GM12878 (cell line): ENCODE results near the gene THTPA. TPM values are rescaled to one million over a fixed set of nuclear protein-coding genes. Genes with fewer than 3 reads are reported as not detected.
A peak's percentile ranks its signal among the peaks of the same experiment; 100 is the strongest.

Experiments used
- BCL11A ChIP-seq: IDR thresholded peaks from 2 replicates; pipeline ENCODE4 v1.6.1; 2011; ENCODE audit warnings: low read depth, low read length
- CREM ChIP-seq: IDR thresholded peaks from 2 replicates; pipeline ENCODE4 v1.6.1; 2014; ENCODE audit warnings: antibody characterized with exemption, low read depth
- ESRRA ChIP-seq: IDR thresholded peaks from 2 replicates; pipeline ENCODE4 v1.6.1; 2012; ENCODE audit warnings: mild to moderate bottlenecking, low read length, improper control_type of control experiment
- FOS ChIP-seq: IDR thresholded peaks from 3 replicates; pipeline ENCODE4 v1.6.1; 2011; ENCODE audit warnings: borderline replicate concordance; ENCODE audit not compliant: insufficient read length; ENCODE audit errors: extremely low read depth
- JUND ChIP-seq: IDR thresholded peaks from 2 replicates; pipeline ENCODE4 v1.6.1; 2012; ENCODE audit warnings: low read depth, mild to moderate bottlenecking, low read length, improper control_type of control experiment, moderate library complexity
- KLF5 ChIP-seq: fragments of 450-650 bp; IDR thresholded peaks from 2 replicates; pipeline ENCODE4 v1.6.1; 2014; ENCODE audit warnings: mild to moderate bottlenecking; ENCODE audit not compliant: partially characterized antibody
- MTA2 ChIP-seq: fragments of 450-650 bp; IDR thresholded peaks from 2 replicates; pipeline ENCODE4 v1.6.1; 2016; ENCODE audit warnings: low read depth, mild to moderate bottlenecking, moderate library complexity
- NFXL1 ChIP-seq: fragments of 450-650 bp; IDR thresholded peaks from 2 replicates; pipeline ENCODE4 v1.6.1; 2017; ENCODE audit warnings: antibody characterized with exemption, mild to moderate bottlenecking, borderline replicate concordance
- NFYB ChIP-seq: IDR thresholded peaks from 2 replicates; pipeline ENCODE4 v1.6.1; 2011; ENCODE audit warnings: low read depth, mild to moderate bottlenecking, low read length, improper control_type of control experiment, moderate library complexity; ENCODE audit not compliant: insufficient read depth
- PAX8 ChIP-seq: fragments of 450-650 bp; IDR thresholded peaks from 2 replicates; pipeline ENCODE4 v1.6.1; 2017; ENCODE audit warnings: mild to moderate bottlenecking, moderate library complexity
- PML ChIP-seq: IDR thresholded peaks from 2 replicates; pipeline ENCODE4 v1.6.1; 2012; ENCODE audit warnings: low read length, inconsistent platforms
- POLR2A ChIP-seq: IDR thresholded peaks from 2 replicates; pipeline ENCODE4 v1.6.1; 2011; ENCODE audit warnings: low read depth, mild to moderate bottlenecking, low read length
- POU2F2 ChIP-seq: IDR thresholded peaks from 3 replicates; pipeline ENCODE4 v1.6.1; 2011; ENCODE audit warnings: low read depth, mild to moderate bottlenecking, low read length, borderline replicate concordance
- RAD21 ChIP-seq: IDR thresholded peaks from 2 replicates; pipeline ENCODE4 v1.6.1; 2011; ENCODE audit warnings: mild to moderate bottlenecking, low read depth, low read length, moderate library complexity; ENCODE audit not compliant: insufficient read depth
- RB1 ChIP-seq: fragments of 450-650 bp; formaldehyde crosslinking; IDR thresholded peaks from 2 replicates; pipeline ENCODE4 v1.6.1; 2017; ENCODE audit warnings: mild to moderate bottlenecking, borderline replicate concordance
- RUNX3 ChIP-seq: IDR thresholded peaks from 2 replicates; pipeline ENCODE4 v1.6.1; 2012; ENCODE audit warnings: low read length, inconsistent platforms
- SUPT20H ChIP-seq: IDR thresholded peaks from 2 replicates; pipeline ENCODE4 v1.6.1; 2011; ENCODE audit warnings: low read depth, mild to moderate bottlenecking, low read length, moderate library complexity, borderline replicate concordance; ENCODE audit not compliant: control insufficient read depth
- TAF1 ChIP-seq: IDR thresholded peaks from 2 replicates; pipeline ENCODE4 v1.6.1; 2011; ENCODE audit warnings: mild to moderate bottlenecking, low read depth, low read length, borderline replicate concordance
- TARDBP ChIP-seq: IDR thresholded peaks from 2 replicates; pipeline ENCODE4 v1.6.1; 2016; ENCODE audit warnings: borderline replicate concordance
- TBL1XR1 ChIP-seq: IDR thresholded peaks from 2 replicates; pipeline ENCODE4 v1.6.1; 2012; ENCODE audit warnings: low read depth, low read length, improper control_type of control experiment
- ZNF24 ChIP-seq: fragments of 450-650 bp; IDR thresholded peaks from 2 replicates; pipeline ENCODE4 v1.6.1; 2017; ENCODE audit warnings: antibody characterized with exemption, mild to moderate bottlenecking
- ZNF384 ChIP-seq: IDR thresholded peaks from 2 replicates; pipeline ENCODE4 v1.6.1; 2012; ENCODE audit warnings: low read depth, mild to moderate bottlenecking, low read length, improper control_type of control experiment, borderline replicate concordance
- ZSCAN29 ChIP-seq: fragments of 450-650 bp; IDR thresholded peaks from 2 replicates; pipeline ENCODE4 v1.6.1; 2017; ENCODE audit warnings: mild to moderate bottlenecking, moderate library complexity
- ZZZ3 ChIP-seq: IDR thresholded peaks from 2 replicates; pipeline ENCODE4 v1.6.1; 2011; ENCODE audit warnings: low read depth; ENCODE audit not compliant: control insufficient read depth, insufficient read length
- polyA plus RNA-seq, 11 experiments: library from polyadenylated mRNA; depleted of rRNA in 4 of 11; unstranded in 6 of 11; stranded (reverse) in 5 of 11; fragments of >200 nt; fragmentation: Nextera tagmentation in 4 of 11; fragmentation: Illumina TruSeq in 1 of 11; extraction: Ambion mirVana in 4 of 11; extraction: Trizol in 1 of 11; gene quantifications; 1 replicate in 1 of 11; 2 replicates in 10 of 11; pipeline versions ENCODE4 v1.2.1 to v1.2.3, GENCODE V29; 2011 to 2016; ENCODE audit warnings: inconsistent platforms in 2 of 11, missing spikeins in 2 of 11, low read depth in 1 of 11
- total RNA-seq, 4 experiments: library from RNA; depleted of rRNA in 3 of 4; stranded (reverse); fragments of >200 nt in 3 of 4; fragmentation: Illumina TruSeq in 1 of 4; extraction: Trizol in 1 of 4; gene quantifications; 2 replicates each; pipeline versions ENCODE4 v1.2.1 to v1.2.3, GENCODE V29; 2013 to 2021
- TF ChIP-seq, protein P1 (sequence below): fragments of 450-650 bp; IDR thresholded peaks from 2 replicates; pipeline ENCODE4 v1.6.1; 2018; ENCODE audit warnings: borderline replicate concordance, mild to moderate bottlenecking; ENCODE audit not compliant: partially characterized antibody
- TF ChIP-seq, protein P2 (sequence below): fragments of 450-650 bp; IDR thresholded peaks from 2 replicates; pipeline ENCODE4 v1.6.1; 2017; ENCODE audit warnings: mild to moderate bottlenecking, moderate library complexity

THTPA gene
- total and polyA plus RNA-seq, 10 of the 15 experiments (the other 5 are each of a cell fraction or from before 2014, with no cell fraction given), result 3.1 to 24.9 (median 12.8) TPM

DNA sequence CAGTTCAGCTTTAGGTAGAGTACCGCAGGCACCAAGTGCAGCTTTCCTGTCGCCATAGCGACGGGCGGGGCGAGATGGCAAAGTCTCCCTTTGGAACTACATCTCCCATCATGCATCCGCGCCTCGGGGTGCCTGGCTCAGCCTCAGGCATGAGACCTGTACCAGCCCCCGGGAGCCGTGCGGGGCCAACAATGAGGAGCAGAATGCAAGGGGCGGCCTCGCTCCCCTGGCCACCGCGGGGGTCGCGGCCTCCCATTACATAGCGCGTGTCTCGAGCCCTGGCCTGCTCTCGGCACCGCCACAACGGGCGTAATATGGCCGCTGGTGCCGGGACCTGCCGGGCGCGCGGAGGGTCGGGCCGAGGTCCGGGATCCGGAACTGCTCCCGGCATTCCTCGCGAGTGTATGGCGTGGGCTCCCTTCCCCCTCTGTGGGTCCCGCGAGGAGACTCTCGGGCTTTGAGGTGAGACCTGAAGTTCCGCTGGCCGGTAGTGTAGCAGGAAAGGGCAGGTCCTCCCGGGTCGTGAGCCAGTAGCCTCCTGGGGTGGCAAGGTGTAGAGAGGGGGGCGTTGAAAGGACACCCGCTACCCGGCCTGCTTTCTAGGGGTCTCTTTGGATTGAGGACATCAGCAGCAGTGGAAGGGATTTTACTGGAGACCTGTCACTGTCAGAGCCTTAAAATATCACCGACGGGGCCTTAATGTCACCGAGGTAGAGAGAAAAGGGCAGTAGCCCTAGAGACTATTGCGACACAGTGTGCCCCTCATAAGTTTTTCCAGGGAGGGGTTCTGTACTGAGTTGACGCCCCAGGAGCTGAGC, at the start of gene THTPA (continued):
- TF ChIP-seq CREM, result peak; percentile 79
- TF ChIP-seq, protein P1, sequence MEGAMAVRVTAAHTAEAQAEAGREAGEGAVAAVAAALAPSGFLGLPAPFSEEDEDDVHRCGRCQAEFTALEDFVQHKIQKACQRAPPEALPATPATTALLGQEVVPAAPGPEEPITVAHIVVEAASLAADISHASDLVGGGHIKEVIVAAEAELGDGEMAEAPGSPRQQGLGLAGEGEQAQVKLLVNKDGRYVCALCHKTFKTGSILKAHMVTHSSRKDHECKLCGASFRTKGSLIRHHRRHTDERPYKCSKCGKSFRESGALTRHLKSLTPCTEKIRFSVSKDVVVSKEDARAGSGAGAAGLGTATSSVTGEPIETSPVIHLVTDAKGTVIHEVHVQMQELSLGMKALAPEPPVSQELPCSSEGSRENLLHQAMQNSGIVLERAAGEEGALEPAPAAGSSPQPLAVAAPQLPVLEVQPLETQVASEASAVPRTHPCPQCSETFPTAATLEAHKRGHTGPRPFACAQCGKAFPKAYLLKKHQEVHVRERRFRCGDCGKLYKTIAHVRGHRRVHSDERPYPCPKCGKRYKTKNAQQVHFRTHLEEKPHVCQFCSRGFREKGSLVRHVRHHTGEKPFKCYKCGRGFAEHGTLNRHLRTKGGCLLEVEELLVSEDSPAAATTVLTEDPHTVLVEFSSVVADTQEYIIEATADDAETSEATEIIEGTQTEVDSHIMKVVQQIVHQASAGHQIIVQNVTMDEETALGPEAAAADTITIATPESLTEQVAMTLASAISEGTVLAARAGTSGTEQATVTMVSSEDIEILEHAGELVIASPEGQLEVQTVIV, result peak; percentile 79
- no peak for TF ChIP-seq RAD21
- TF ChIP-seq ZNF384, result no peak
- TF ChIP-seq, protein P2, sequence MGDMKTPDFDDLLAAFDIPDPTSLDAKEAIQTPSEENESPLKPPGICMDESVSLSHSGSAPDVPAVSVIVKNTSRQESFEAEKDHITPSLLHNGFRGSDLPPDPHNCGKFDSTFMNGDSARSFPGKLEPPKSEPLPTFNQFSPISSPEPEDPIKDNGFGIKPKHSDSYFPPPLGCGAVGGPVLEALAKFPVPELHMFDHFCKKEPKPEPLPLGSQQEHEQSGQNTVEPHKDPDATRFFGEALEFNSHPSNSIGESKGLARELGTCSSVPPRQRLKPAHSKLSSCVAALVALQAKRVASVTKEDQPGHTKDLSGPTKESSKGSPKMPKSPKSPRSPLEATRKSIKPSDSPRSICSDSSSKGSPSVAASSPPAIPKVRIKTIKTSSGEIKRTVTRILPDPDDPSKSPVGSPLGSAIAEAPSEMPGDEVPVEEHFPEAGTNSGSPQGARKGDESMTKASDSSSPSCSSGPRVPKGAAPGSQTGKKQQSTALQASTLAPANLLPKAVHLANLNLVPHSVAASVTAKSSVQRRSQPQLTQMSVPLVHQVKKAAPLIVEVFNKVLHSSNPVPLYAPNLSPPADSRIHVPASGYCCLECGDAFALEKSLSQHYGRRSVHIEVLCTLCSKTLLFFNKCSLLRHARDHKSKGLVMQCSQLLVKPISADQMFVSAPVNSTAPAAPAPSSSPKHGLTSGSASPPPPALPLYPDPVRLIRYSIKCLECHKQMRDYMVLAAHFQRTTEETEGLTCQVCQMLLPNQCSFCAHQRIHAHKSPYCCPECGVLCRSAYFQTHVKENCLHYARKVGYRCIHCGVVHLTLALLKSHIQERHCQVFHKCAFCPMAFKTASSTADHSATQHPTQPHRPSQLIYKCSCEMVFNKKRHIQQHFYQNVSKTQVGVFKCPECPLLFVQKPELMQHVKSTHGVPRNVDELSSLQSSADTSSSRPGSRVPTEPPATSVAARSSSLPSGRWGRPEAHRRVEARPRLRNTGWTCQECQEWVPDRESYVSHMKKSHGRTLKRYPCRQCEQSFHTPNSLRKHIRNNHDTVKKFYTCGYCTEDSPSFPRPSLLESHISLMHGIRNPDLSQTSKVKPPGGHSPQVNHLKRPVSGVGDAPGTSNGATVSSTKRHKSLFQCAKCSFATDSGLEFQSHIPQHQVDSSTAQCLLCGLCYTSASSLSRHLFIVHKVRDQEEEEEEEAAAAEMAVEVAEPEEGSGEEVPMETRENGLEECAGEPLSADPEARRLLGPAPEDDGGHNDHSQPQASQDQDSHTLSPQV, result no peak
- TF ChIP-seq PML, result peak; percentile 71; the same call in 1 of the 2 replicates
- peak; percentile 67 for TF ChIP-seq RUNX3
- no peak for TF ChIP-seq ZZZ3
- peak; percentile 98 for TF ChIP-seq POLR2A
- no peak for TF ChIP-seq NFYB
- TF ChIP-seq MTA2, result no peak; the same call in 1 of the 2 replicates
- 0 out of 2 replicates have a peak, but pooled peaks have one; percentile 76 for TF ChIP-seq TAF1
- no peak for TF ChIP-seq BCL11A
- 0 out of 2 replicates have a peak, but pooled peaks have one; percentile 36 for TF ChIP-seq RB1
- no peak for TF ChIP-seq ZSCAN29
- TF ChIP-seq TARDBP, result no peak; the same call in 1 of the 2 replicates
- 0 out of 2 replicates have a peak, but pooled peaks have one; percentile 22 for TF ChIP-seq TBL1XR1
- TF ChIP-seq POU2F2, result no peak; the same call in 2 of the 3 replicates
- no peak for TF ChIP-seq FOS
- TF ChIP-seq ESRRA, result 0 out of 2 replicates have a peak, but pooled peaks have one; percentile 46
- TF ChIP-seq PAX8, result no peak
- no peak for TF ChIP-seq SUPT20H
- TF ChIP-seq ZNF24, result no peak
- TF ChIP-seq NFXL1, result no peak
- TF ChIP-seq KLF5, result peak; percentile 94
- no peak for TF ChIP-seq JUND
